Parathyroid adenoma (tissue), 2 donors: Measurements from ENCODE around the gene KIZ.

Experiments
- H2AFZ ChIP-seq: fragments of 300-600 bp; sonication (generic); one replicate; pipeline ENCODE4 v1.7.0; 2017; ENCODE audit warnings: antibody characterized with exemption, mild to moderate bottlenecking
- H3K27ac ChIP-seq: fragments of 300-600 bp; sonication (generic); one replicate; pipeline ENCODE4 v1.7.0; 2017
- H3K27me3 ChIP-seq: fragments of 300-600 bp; sonication (generic); one replicate; pipeline ENCODE4 v1.7.0; 2017; ENCODE audit warnings: low read length; ENCODE audit not compliant: control insufficient read depth, insufficient read depth
- H3K36me3 ChIP-seq: fragments of 300-600 bp; sonication (generic); one replicate; pipeline ENCODE4 v1.7.0; 2017; ENCODE audit warnings: low read length; ENCODE audit not compliant: control insufficient read depth, insufficient read depth
- H3K4me1 ChIP-seq: fragments of 300-600 bp; sonication (generic); one replicate; pipeline ENCODE4 v1.7.0; 2017; ENCODE audit warnings: control low read depth
- H3K4me2 ChIP-seq: fragments of 300-600 bp; sonication (generic); one replicate; pipeline ENCODE4 v1.7.0; 2017; ENCODE audit warnings: low read length
- H3K4me3 ChIP-seq: fragments of 300-600 bp; sonication (generic); one replicate; pipeline ENCODE4 v1.7.0; 2017; ENCODE audit warnings: low read depth, low read length
- H3K79me2 ChIP-seq: fragments of 300-600 bp; sonication (generic); one replicate; pipeline ENCODE4 v1.7.0; 2017; ENCODE audit warnings: control low read depth
- H3K9ac ChIP-seq: fragments of 300-600 bp; sonication (generic); one replicate; pipeline ENCODE4 v1.7.0; 2017; ENCODE audit warnings: mild to moderate bottlenecking
- H3K9me3 ChIP-seq: fragments of 300-600 bp; sonication (generic); one replicate; pipeline ENCODE4 v1.7.0; 2017; ENCODE audit warnings: low read length; ENCODE audit not compliant: control insufficient read depth
- TF ChIP-seq, protein P1 (sequence below): fragments of 300-600 bp; sonication (generic); IDR thresholded peaks from one replicate; pipeline ENCODE4 v1.7.0; 2017; ENCODE audit warnings: antibody characterized with exemption, mild to moderate bottlenecking
- donor health status: primary hyperparathyroidism.

KIZ gene

DNA sequence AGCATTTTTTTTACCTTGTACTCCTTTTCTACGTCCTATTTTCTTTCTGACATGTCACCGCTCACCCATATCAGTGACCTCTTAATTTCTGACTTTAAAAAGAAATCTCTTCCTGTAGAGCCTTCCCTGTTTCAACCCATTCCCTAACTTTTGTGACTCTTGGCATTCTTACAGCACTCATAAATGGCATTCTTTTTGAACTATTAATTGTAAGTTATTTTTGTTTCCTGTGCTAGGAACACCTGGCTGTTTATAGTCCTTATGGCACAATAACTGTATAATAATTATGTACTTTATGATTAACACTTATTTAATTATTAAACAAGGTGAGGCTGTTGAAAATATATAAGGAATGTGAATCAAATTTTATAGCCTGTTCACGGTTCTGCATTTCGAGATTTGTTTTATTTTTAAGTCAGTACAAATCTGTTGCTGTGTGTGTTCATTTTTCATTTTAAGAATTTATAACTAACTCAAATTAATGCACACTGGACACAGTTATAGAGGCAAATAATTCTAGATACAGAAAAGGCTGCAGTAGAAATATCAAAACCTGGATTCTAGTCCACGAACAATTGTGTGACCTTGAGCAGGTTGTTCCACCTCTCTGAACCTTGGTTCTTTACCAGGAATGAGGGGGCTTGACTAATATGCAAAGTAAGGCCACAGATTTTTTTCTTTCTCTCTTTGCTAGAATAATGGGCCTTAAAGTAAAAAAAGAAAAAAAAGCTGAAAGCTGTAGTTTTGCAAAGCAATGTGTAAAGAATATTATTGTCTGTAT is 1.5 kb downstream of the KIZ start:
- Histone ChIP-seq H3K4me1 (no peaks in the 10 kb centered on the region), H3K9me3 (no peaks in the 10 kb centered on the region), H3K4me3 (no peak overlapping the region), H3K36me3 (no peaks in the 10 kb centered on the region), H3K27ac (no peak overlapping the region), H3K27me3 (no peaks in the 10 kb centered on the region), H3K4me2 (no peak overlapping the region), H3K79me2 (no peaks in the 10 kb centered on the region), H3K9ac (no peak overlapping the region), H2AFZ (no peak overlapping the region)
- TF ChIP-seq, protein P1, sequence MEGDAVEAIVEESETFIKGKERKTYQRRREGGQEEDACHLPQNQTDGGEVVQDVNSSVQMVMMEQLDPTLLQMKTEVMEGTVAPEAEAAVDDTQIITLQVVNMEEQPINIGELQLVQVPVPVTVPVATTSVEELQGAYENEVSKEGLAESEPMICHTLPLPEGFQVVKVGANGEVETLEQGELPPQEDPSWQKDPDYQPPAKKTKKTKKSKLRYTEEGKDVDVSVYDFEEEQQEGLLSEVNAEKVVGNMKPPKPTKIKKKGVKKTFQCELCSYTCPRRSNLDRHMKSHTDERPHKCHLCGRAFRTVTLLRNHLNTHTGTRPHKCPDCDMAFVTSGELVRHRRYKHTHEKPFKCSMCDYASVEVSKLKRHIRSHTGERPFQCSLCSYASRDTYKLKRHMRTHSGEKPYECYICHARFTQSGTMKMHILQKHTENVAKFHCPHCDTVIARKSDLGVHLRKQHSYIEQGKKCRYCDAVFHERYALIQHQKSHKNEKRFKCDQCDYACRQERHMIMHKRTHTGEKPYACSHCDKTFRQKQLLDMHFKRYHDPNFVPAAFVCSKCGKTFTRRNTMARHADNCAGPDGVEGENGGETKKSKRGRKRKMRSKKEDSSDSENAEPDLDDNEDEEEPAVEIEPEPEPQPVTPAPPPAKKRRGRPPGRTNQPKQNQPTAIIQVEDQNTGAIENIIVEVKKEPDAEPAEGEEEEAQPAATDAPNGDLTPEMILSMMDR: no peak

DNA sequence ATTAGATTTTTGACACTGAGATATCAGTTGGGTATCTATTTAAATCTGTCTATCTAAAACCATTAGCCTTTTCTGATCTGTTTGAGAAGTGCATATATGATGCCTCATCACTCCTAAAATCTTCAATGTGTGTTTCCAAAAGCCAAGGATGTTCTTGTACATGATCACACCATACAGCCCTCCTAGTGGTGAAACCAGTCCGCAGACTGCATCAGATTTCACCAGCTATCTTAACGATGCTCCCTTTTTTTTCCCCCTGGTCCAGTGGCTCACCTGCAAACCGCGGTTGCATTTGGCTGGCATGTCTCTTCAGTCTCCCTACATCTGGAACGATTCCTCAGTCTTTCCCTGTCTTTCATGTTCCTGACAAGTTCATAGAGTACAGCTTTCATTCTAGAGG is 4.0 kb downstream of the KIZ start:
- H3K27ac ChIP-seq: no peak overlapping the region
- no peak overlapping the region for H3K9ac ChIP-seq
- no peak overlapping the region for H2AFZ ChIP-seq
- TF ChIP-seq, protein P1: no peak
- H3K4me1 ChIP-seq: no peaks in the 10 kb centered on the region
- H3K4me2 ChIP-seq: no peak overlapping the region
- no peaks in the 10 kb centered on the region for H3K27me3 ChIP-seq
- H3K4me3 ChIP-seq: no peak overlapping the region
- no peaks in the 10 kb centered on the region for H3K36me3 ChIP-seq
- no peaks in the 10 kb centered on the region for H3K79me2 ChIP-seq
- no peaks in the 10 kb centered on the region for H3K9me3 ChIP-seq

DNA sequence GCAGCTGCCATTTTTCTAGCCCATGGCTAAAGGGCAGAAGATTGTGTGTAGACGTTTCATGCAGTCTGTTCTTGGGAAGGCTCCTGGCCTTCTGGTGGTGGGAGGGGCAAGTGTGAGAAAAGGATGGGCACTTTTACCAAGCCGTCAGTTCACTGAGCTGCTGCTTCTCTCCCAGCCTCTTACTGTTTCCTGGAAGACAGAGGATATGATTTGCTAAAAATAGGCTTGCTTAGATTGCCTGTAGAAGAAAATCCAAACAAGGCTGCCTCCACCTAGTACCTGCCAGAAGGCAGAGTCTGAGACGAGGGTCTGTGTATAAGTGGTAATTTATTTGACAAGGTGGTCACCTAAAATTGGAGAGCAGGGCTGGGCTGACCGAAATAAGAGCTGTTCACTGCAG is 7.5 kb downstream of the KIZ start:
- Histone ChIP-seq H3K27me3 (no peaks in the 10 kb centered on the region), H3K27ac (no peak overlapping the region), H3K9ac (no peak overlapping the region), H3K4me2 (no peak overlapping the region), H2AFZ (no peak overlapping the region), H3K9me3 (no peaks in the 10 kb centered on the region), H3K4me1 (no peaks in the 10 kb centered on the region), H3K79me2 (no peaks in the 10 kb centered on the region), H3K4me3 (no peak overlapping the region), H3K36me3 (no peaks in the 10 kb centered on the region)
- TF ChIP-seq, protein P1: no peak

- no peaks in the 10 kb centered on the region for H3K9me3 ChIP-seq
- H3K27me3 ChIP-seq: no peaks in the 10 kb centered on the region
- no peaks in the 10 kb centered on the region for H3K36me3 ChIP-seq
- no peak overlapping the region for H3K4me2 ChIP-seq
- H3K4me3 ChIP-seq: no peak overlapping the region
- H2AFZ ChIP-seq: no peak overlapping the region
- no peaks in the 10 kb centered on the region for H3K79me2 ChIP-seq
- TF ChIP-seq, protein P1: no peak
- no peaks in the 10 kb centered on the region for H3K4me1 ChIP-seq
- no peak overlapping the region for H3K9ac ChIP-seq
- H3K27ac ChIP-seq: no peak overlapping the region
Measured at GRCh38 chr20:21133917-21134622, 8.2 kb downstream of the KIZ start.
